HT1080 (cell line): Measurements from ENCODE around the gene ARL2. TPM values are rescaled to one million over a fixed set of nuclear protein-coding genes. Genes with fewer than 3 reads are reported as not detected.
A peak's percentile ranks its signal among the peaks of the same experiment; 100 is the strongest.
"Not testable (repeated sequence)": the region's sequence is repeated elsewhere in the genome, so short reads cannot be mapped to it uniquely, and the experiment has no call there.

Experiments
- DNase-seq: peaks from one replicate; pipeline ENCODE4 v3.0.0-alpha.2; 2015; ENCODE audit warnings: low read depth
- polyA plus RNA-seq, 2 experiments: library from polyadenylated mRNA; depleted of rRNA; stranded (reverse); fragments of >200 nt; gene quantifications; 2 replicates each; pipeline ENCODE4 v1.2.3, GENCODE V29; 2015
- total RNA-seq: library from RNA; depleted of rRNA; stranded (reverse); fragments of >200 nt; shearing (Covaris generic); gene quantifications from 2 replicates; pipeline ENCODE4 v1.2.3, GENCODE V29; 2014; rRNA removed

ARL2 gene
- 237 and 263 TPM in 2 replicates for total RNA-seq
- polyA plus RNA-seq (2015; cell fraction: cytosol; rRNA removed): 188 and 220 TPM in 2 replicates
- polyA plus RNA-seq (2015; cell fraction: nucleus; rRNA removed): 92.7 and 94.5 TPM in 2 replicates

GRCh38 chr11:65013888-65014725, at the start of gene ARL2:
Gene ARL2 (plus strand): TSS chr11:65014160. CDS start chr11:65014208, 48 bp downstream.
- DNase-seq: peak; percentile 93

GRCh38 chr11:64967375-64967774, 46.6 kb upstream of the ARL2 start:
- no peak for DNase-seq

GRCh38 chr11:64969209-64969608, 44.8 kb upstream of the ARL2 start:
- DNase-seq: peak; percentile 79

- peak; percentile 62 for DNase-seq
Measured at GRCh38 chr11:64970731-64971151, 43.2 kb upstream of the ARL2 start.

GRCh38 chr11:64971421-64972233, 42.3 kb upstream of the ARL2 start, which contains the start of gene MAJIN:
Gene MAJIN (minus strand): TSS chr11:64972108. CDS start chr11:64959405, 12,703 bp downstream.
- DNase-seq: no peak

- DNase-seq: no peak
Measured at GRCh38 chr11:64974124-64974523, 39.8 kb upstream of the ARL2 start.

GRCh38 chr11:64976651-64977050, 37.3 kb upstream of the ARL2 start:
- no peak for DNase-seq

GRCh38 chr11:64983339-64983738, 30.6 kb upstream of the ARL2 start:
- not testable (repeated sequence) for DNase-seq

- no peak for DNase-seq
Measured at GRCh38 chr11:64987998-64988854, 25.7 kb upstream of the ARL2 start.

GRCh38 chr11:64989416-64989815, 24.5 kb upstream of the ARL2 start:
- no peak for DNase-seq

- peak; percentile 39 for DNase-seq
Measured at GRCh38 chr11:64990222-64990923, 23.6 kb upstream of the ARL2 start.

GRCh38 chr11:64994318-64994717, 19.6 kb upstream of the ARL2 start:
- no peak for DNase-seq

GRCh38 chr11:64996327-64996709, 17.6 kb upstream of the ARL2 start:
- DNase-seq: no peak

- peak; percentile 87 for DNase-seq
Measured at GRCh38 chr11:64996710-64997380, 17.1 kb upstream of the ARL2 start, which contains the start of gene BATF2. Gene BATF2 (minus strand): TSS chr11:64996971. CDS start chr11:64996914, 57 bp downstream.

- no peak for DNase-seq
Measured at GRCh38 chr11:64998141-64998540, 15.8 kb upstream of the ARL2 start.

- DNase-seq: no peak
Measured at GRCh38 chr11:64998690-64999431, 15.1 kb upstream of the ARL2 start.

GRCh38 chr11:64999478-64999877, 14.5 kb upstream of the ARL2 start:
- no peak for DNase-seq

GRCh38 chr11:65002706-65003105, 11.3 kb upstream of the ARL2 start:
- DNase-seq: no peak

- no peak for DNase-seq
Measured at GRCh38 chr11:65003282-65003681, 10.7 kb upstream of the ARL2 start.
